Vagina (tissue), 2 donors: ENCODE measurements around the gene AGPAT2.

Experiments used
- POLR2A ChIP-seq, 2 donors: fragments of 450-650 bp; IDR thresholded peaks; one replicate each; pipeline ENCODE4 v1.6.1; 2017; ENCODE audit warnings: antibody characterized with exemption in 2 of 2, mild to moderate bottlenecking in 2 of 2, moderate library complexity in 2 of 2
- POLR2AphosphoS5 ChIP-seq, 2 donors: sonication (generic); formaldehyde crosslinking; IDR thresholded peaks; one replicate each; pipeline ENCODE4 v1.9.0; 2017; ENCODE audit warnings: antibody characterized with exemption in 2 of 2, mild to moderate bottlenecking in 2 of 2, low read depth in 1 of 2; ENCODE audit not compliant: insufficient read depth in 1 of 2
- TF ChIP-seq, protein P1 (sequence below), 3 experiments: fragments of 450-650 bp in 2 of 3; fragments of 200-600 bp in 1 of 3; sonication (generic) in 1 of 3; IDR thresholded peaks; one replicate each; pipeline ENCODE4 v1.5.1; 2017 to 2019; ENCODE audit warnings: antibody characterized with exemption in 3 of 3, mild to moderate bottlenecking in 2 of 3, moderate library complexity in 2 of 3

DNA sequence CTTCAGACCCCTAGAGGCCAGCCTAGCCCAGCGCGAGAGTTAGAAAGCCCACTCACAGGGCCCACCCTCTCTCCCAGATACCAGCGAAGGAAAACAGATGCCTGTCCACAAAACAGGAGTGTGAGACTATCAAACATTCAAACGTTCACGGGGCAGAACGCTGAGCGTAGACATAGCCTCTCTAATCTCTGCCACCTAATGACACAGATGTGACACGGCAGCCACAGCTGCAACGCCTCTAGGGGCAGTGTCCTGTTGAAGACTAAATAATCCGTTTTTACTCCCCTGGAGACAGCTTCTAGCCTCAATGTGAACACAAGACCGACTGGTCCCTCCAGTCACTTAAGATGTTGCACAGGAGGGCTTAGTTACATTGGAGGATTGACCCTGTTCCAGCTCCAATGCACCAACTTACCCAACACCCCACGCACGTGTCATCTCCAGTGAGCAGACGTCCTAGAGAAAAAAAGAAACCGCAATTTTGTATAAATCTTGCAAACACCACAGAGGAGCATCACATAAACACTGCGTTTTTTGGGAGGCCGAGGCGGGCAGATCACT is 39.5 kb upstream of the AGPAT2 start:
- TF ChIP-seq, protein P1, sequence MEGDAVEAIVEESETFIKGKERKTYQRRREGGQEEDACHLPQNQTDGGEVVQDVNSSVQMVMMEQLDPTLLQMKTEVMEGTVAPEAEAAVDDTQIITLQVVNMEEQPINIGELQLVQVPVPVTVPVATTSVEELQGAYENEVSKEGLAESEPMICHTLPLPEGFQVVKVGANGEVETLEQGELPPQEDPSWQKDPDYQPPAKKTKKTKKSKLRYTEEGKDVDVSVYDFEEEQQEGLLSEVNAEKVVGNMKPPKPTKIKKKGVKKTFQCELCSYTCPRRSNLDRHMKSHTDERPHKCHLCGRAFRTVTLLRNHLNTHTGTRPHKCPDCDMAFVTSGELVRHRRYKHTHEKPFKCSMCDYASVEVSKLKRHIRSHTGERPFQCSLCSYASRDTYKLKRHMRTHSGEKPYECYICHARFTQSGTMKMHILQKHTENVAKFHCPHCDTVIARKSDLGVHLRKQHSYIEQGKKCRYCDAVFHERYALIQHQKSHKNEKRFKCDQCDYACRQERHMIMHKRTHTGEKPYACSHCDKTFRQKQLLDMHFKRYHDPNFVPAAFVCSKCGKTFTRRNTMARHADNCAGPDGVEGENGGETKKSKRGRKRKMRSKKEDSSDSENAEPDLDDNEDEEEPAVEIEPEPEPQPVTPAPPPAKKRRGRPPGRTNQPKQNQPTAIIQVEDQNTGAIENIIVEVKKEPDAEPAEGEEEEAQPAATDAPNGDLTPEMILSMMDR (IDR thresholded peaks at IDR 0.05), result no peak
- TF ChIP-seq POLR2A (IDR thresholded peaks at IDR 0.05) (no peak), POLR2AphosphoS5 (IDR thresholded peaks at IDR 0.05; ENCODE audit: insufficient read depth in 1 of 2, low read depth in 1 of 2) (no peak)
